ENCODE data around the gene XRCC5.

The XRCC5 gene

GRCh38 chr2:216160786-216161185 lies 51.6 kb downstream of the XRCC5 start:
- DNase-seq: no peak

GRCh38 chr2:216161967-216162366 lies 52.8 kb downstream of the XRCC5 start:
- no peak for DNase-seq

- no peak for DNase-seq
Observed at GRCh38 chr2:216163518-216163917, 54.4 kb downstream of the XRCC5 start.

- DNase-seq: no peak
Observed at GRCh38 chr2:216164087-216164486, 54.9 kb downstream of the XRCC5 start.

- no peak for DNase-seq
Observed at GRCh38 chr2:216164576-216164975, 55.4 kb downstream of the XRCC5 start.

- no peak for DNase-seq
Observed at GRCh38 chr2:216165711-216166110, 56.6 kb downstream of the XRCC5 start.

- DNase-seq: no peak
Observed at GRCh38 chr2:216169087-216169486, 59.9 kb downstream of the XRCC5 start.

GRCh38 chr2:216170076-216170763 lies 61.1 kb downstream of the XRCC5 start:
- DNase-seq: no peak

- DNase-seq: no peak
Observed at GRCh38 chr2:216171011-216171410, 61.9 kb downstream of the XRCC5 start.

- no peak for DNase-seq
Observed at GRCh38 chr2:216172493-216172892, 63.3 kb downstream of the XRCC5 start.

- DNase-seq: no peak
Observed at GRCh38 chr2:216179015-216179414, 69.9 kb downstream of the XRCC5 start.

GRCh38 chr2:216181351-216181750 lies 72.2 kb downstream of the XRCC5 start:
- no peak for DNase-seq

GRCh38 chr2:216181953-216182461 lies 72.9 kb downstream of the XRCC5 start:
- DNase-seq: no peak

- DNase-seq: no peak
Observed at GRCh38 chr2:216183462-216183861, 74.3 kb downstream of the XRCC5 start.

- no peak for DNase-seq
Observed at GRCh38 chr2:216188559-216188850, 79.4 kb downstream of the XRCC5 start.

- DNase-seq: no peak
Observed at GRCh38 chr2:216188956-216189355, 79.8 kb downstream of the XRCC5 start.

- no peak for DNase-seq
Observed at GRCh38 chr2:216189410-216189809, 80.3 kb downstream of the XRCC5 start.

- DNase-seq: no peak
Observed at GRCh38 chr2:216192181-216192580, 83.0 kb downstream of the XRCC5 start.

- no peak for DNase-seq
Observed at GRCh38 chr2:216192931-216193330, 83.8 kb downstream of the XRCC5 start.

GRCh38 chr2:216194013-216194412 lies 84.9 kb downstream of the XRCC5 start:
- no peak for DNase-seq

GRCh38 chr2:216194561-216194960 lies 85.4 kb downstream of the XRCC5 start:
- DNase-seq: no peak

- DNase-seq: no peak
Observed at GRCh38 chr2:216195565-216196029, 86.4 kb downstream of the XRCC5 start.

GRCh38 chr2:216201692-216202306 lies 92.7 kb downstream of the XRCC5 start:
- no peak for DNase-seq

GRCh38 chr2:216202626-216203250 lies 93.6 kb downstream of the XRCC5 start:
- DNase-seq: no peak
